ENCODE data around the gene OPHN1.
"Not testable (repeated sequence)": the region's sequence is repeated elsewhere in the genome, so short reads cannot be mapped to it uniquely, and the experiment has no call there.

OPHN1 gene

GRCh38 chrX:68139791-68140190, 293.5 kb downstream of the OPHN1 start:
- no peak for DNase-seq

GRCh38 chrX:68133181-68133580, 300.1 kb downstream of the OPHN1 start:
- no peak for DNase-seq

GRCh38 chrX:68132749-68133148, 300.5 kb downstream of the OPHN1 start:
- DNase-seq: no peak

- DNase-seq: no peak
These were observed 311.5 kb downstream of the OPHN1 start for GRCh38 chrX:68121835-68122234.

GRCh38 chrX:68121371-68121770, 311.9 kb downstream of the OPHN1 start:
- DNase-seq: no peak

- no peak for DNase-seq
These were observed 317.9 kb downstream of the OPHN1 start for GRCh38 chrX:68115371-68115770.

GRCh38 chrX:68114573-68115129, 318.6 kb downstream of the OPHN1 start:
- no peak for DNase-seq

- no peak for DNase-seq
These were observed 319.3 kb downstream of the OPHN1 start for GRCh38 chrX:68113837-68114572.

GRCh38 chrX:68112321-68112720, 321.0 kb downstream of the OPHN1 start:
- no peak for DNase-seq

GRCh38 chrX:68109162-68109561, 324.1 kb downstream of the OPHN1 start:
- no peak for DNase-seq

- DNase-seq: no peak
These were observed 334.9 kb downstream of the OPHN1 start for GRCh38 chrX:68098431-68098830.

- no peak for DNase-seq
These were observed 343.0 kb downstream of the OPHN1 start for GRCh38 chrX:68090266-68090665.

- DNase-seq: no peak
These were observed 345.8 kb downstream of the OPHN1 start for GRCh38 chrX:68087526-68087925.

GRCh38 chrX:68086709-68087108, 346.6 kb downstream of the OPHN1 start:
- no peak for DNase-seq

GRCh38 chrX:68084765-68085164, 348.5 kb downstream of the OPHN1 start:
- no peak for DNase-seq

- no peak for DNase-seq
These were observed 349.8 kb downstream of the OPHN1 start for GRCh38 chrX:68083510-68083909.

- no peak for DNase-seq
These were observed 353.3 kb downstream of the OPHN1 start for GRCh38 chrX:68079961-68080360.

- not testable (repeated sequence) for DNase-seq
These were observed 354.5 kb downstream of the OPHN1 start for GRCh38 chrX:68078801-68079200.

- no peak for DNase-seq
These were observed 355.9 kb downstream of the OPHN1 start for GRCh38 chrX:68077378-68077777.

- no peak for DNase-seq
These were observed 361.3 kb downstream of the OPHN1 start for GRCh38 chrX:68072041-68072440.

- DNase-seq: not testable (repeated sequence)
These were observed 363.2 kb downstream of the OPHN1 start for GRCh38 chrX:68070119-68070518.

- DNase-seq: no peak
These were observed 372.1 kb downstream of the OPHN1 start for GRCh38 chrX:68061206-68061535.

- DNase-seq: no peak
These were observed 372.6 kb downstream of the OPHN1 start for GRCh38 chrX:68060506-68061205.

- DNase-seq: no peak
These were observed 373.8 kb downstream of the OPHN1 start for GRCh38 chrX:68059469-68059868.
